Kidney (tissue), 14 donors: Measurements from ENCODE around the gene RNF149. TPM values are rescaled to one million over a fixed set of nuclear protein-coding genes. Genes with fewer than 3 reads are reported as not detected.

Experiments used
- DNase-seq, 5 donors: peaks; one replicate each; pipeline ENCODE4 v3.0.0-alpha.2; 2013 to 2020
- FAIRE-seq: peaks from 2 replicates; lab custom pipeline; 2012; peaks lifted over from hg19 to GRCh38; lab: Jason Lieb, UNC
- H3K27ac ChIP-seq, 2 donors: one replicate each; pipeline ENCODE4 v1.7.0; 2013; ENCODE audit warnings: low read depth in 2 of 2, low read length in 2 of 2, inconsistent platforms in 1 of 2
- H3K27me3 ChIP-seq: one replicate; pipeline ENCODE4 v1.7.1; 2013; ENCODE audit warnings: low read length, inconsistent platforms; ENCODE audit not compliant: control insufficient read depth, insufficient read depth
- H3K36me3 ChIP-seq, 3 donors: one replicate each; pipeline versions ENCODE4 v1.7.0 to v1.7.1; 2013; ENCODE audit warnings: low read length in 3 of 3, control low read depth in 1 of 3, inconsistent platforms in 1 of 3; ENCODE audit not compliant: insufficient read depth in 3 of 3, control insufficient read depth in 2 of 3
- H3K4me1 ChIP-seq, 3 donors: one replicate each; pipeline versions ENCODE4 v1.7.0 to v1.7.1; 2013; ENCODE audit warnings: low read length in 3 of 3, inconsistent platforms in 1 of 3, low read depth in 1 of 3; ENCODE audit not compliant: control insufficient read depth in 2 of 3, insufficient read depth in 2 of 3
- H3K4me3 ChIP-seq, 3 donors: one replicate each; pipeline versions ENCODE4 v1.7.0 to v1.8.1; 2013; ENCODE audit warnings: low read length in 3 of 3, control low read depth in 1 of 3, inconsistent platforms in 1 of 3
- H3K9ac ChIP-seq, 3 donors: one replicate each; pipeline versions ENCODE4 v1.7.0 to v1.7.1; 2013; ENCODE audit warnings: low read length in 3 of 3, control low read depth in 1 of 3, inconsistent platforms in 1 of 3
- H3K9me3 ChIP-seq, 3 donors: one replicate each; pipeline versions ENCODE4 v1.7.0 to v1.7.1; 2013; ENCODE audit warnings: low read length in 3 of 3, control low read depth in 1 of 3, inconsistent platforms in 1 of 3; ENCODE audit not compliant: control insufficient read depth in 2 of 3, insufficient read depth in 1 of 3
- CTCF ChIP-seq: IDR thresholded peaks from 3 replicates; pipeline ENCODE4 v1.5.1; 2012; ENCODE audit warnings: mild to moderate bottlenecking, moderate library complexity, borderline replicate concordance; ENCODE audit not compliant: insufficient read depth; ENCODE audit errors: extremely low read depth
- intact Hi-C: fragments of 100-400 bp; cut with DNase I; formaldehyde crosslinking; loops from one replicate; pipeline ENCODE4 v1.11.1; 2022
- polyA plus RNA-seq: library from polyadenylated mRNA; stranded (reverse); fragments of 350-450 nt; fragmentation: Illumina TruSeq; extraction: RNeasy Lipid Tissue Mini Kit (QIAGEN cat#74804); gene quantifications from one replicate; pipeline ENCODE4 v1.2.3, GENCODE V29; 2014; ENCODE audit warnings: low read depth, low replicate concordance; ENCODE audit not compliant: insufficient read depth
- total RNA-seq: library from RNA; stranded (reverse); fragmentation: NEBNext Ultra II Directional; extraction: Animal tissue kit (Norgen Biotek cat#: 25700); gene quantifications from one replicate; pipeline ENCODE4 v1.2.1, GENCODE V29; 2021
- donor health status: control.
- donor health status: control.
- donor health status: control.
- donor health status: control.
- donor health status: control.
- donor health status: DM: yes; HTN: yes; CAD: no.
- donor health status: Normal renal cell carcinoma (clear cell type).

RNF149 gene
- total and polyA plus RNA-seq, 2 donors from 2014 or later, result 30.1 to 75.8 TPM

GRCh38 chr2:101310090-101310833 lies 1.8 kb upstream of the RNF149 start:
- no peak overlapping the region for H3K27ac ChIP-seq
- DNase-seq (no peak), FAIRE-seq (no peak)
- H3K9me3 ChIP-seq, result no peaks in the 10 kb centered on the region
- H3K4me3 ChIP-seq, result no peak overlapping the region
- H3K9ac ChIP-seq, result no peak overlapping the region
- H3K36me3 ChIP-seq, result no peaks in the 10 kb centered on the region
- no peaks in the 10 kb centered on the region for H3K27me3 ChIP-seq
- TF ChIP-seq CTCF, result no peak
- H3K4me1 ChIP-seq, result peaks cover 5 to 11% (median 9%) of the 10 kb centered on the region in 3 donors
- intact Hi-C loops, result no loop called here

- Histone ChIP-seq H3K27ac (peak overlapping the region; percentile 88 to 95), H3K4me1 (peaks cover 5 to 12% (median 9%) of the 10 kb centered on the region in 3 donors), H3K4me3 (peak overlapping the region; percentile 71 to 85 (median 82)), H3K9me3 (no peaks in the 10 kb centered on the region), H3K9ac (peak overlapping the region; percentile 43 to 92 (median 91)), H3K36me3 (no peaks in the 10 kb centered on the region), H3K27me3 (no peaks in the 10 kb centered on the region)
- DNase-seq (peak in 3 of 5 donors; percentile 36 to 77 (median 37)), FAIRE-seq (no peak)
- intact Hi-C loops, result no loop called here
- no peak for TF ChIP-seq CTCF
These were observed 510 bp downstream of the RNF149 start for GRCh38 chr2:101307950-101308431.

GRCh38 chr2:101307503-101307902 lies 998 bp downstream of the RNF149 start:
- Histone ChIP-seq H3K4me1 (peaks cover 5 to 12% (median 9%) of the 10 kb centered on the region in 3 donors), H3K9me3 (no peaks in the 10 kb centered on the region), H3K4me3 (peak overlapping the region; percentile 71 to 85 (median 82)), H3K36me3 (no peaks in the 10 kb centered on the region), H3K9ac (peak overlapping the region; percentile 43 to 92 (median 91)), H3K27me3 (no peaks in the 10 kb centered on the region), H3K27ac (peak overlapping the region; percentile 88 to 95)
- DNase-seq (no peak), FAIRE-seq (no peak)
- intact Hi-C loops, result no loop called here
- no peak for TF ChIP-seq CTCF
